ENCODE results near the gene NTSR2. TPM values are rescaled to one million over a fixed set of nuclear protein-coding genes. Genes with fewer than 3 reads are reported as not detected.

Gene NTSR2
- total RNA-seq, 2 donors from 2014 or later, result not detected

GRCh38 chr2:11678306-11678960 lies 8.4 kb upstream of the NTSR2 start:
- no peak for TF ChIP-seq CTCF (IDR thresholded peaks at IDR 0.05)
- H3K4me1 ChIP-seq, result no peaks in the 10 kb centered on the region
- intact Hi-C loops (cut with DNase I), result no loop called here
- no peaks in the 10 kb centered on the region for H3K36me3 ChIP-seq
- H3K4me3 ChIP-seq, result no peak overlapping the region
- H3K27ac ChIP-seq, result no peak overlapping the region
- no peak for DNase-seq
- H3K9ac ChIP-seq (ENCODE audit: low read depth in 2 of 2, low read length in 2 of 2), result no peak overlapping the region
- H3K9me3 ChIP-seq, result no peaks in the 10 kb centered on the region
- H3K27me3 ChIP-seq, result no peaks in the 10 kb centered on the region

- Histone ChIP-seq H3K9me3 (no peaks in the 10 kb centered on the region), H3K4me3 (no peak overlapping the region), H3K27me3 (no peaks in the 10 kb centered on the region), H3K9ac (ENCODE audit: low read depth in 2 of 2, low read length in 2 of 2) (no peak overlapping the region), H3K36me3 (no peaks in the 10 kb centered on the region), H3K4me1 (no peaks in the 10 kb centered on the region), H3K27ac (no peak overlapping the region)
- no peak for TF ChIP-seq CTCF (IDR thresholded peaks at IDR 0.05)
- no peak for DNase-seq
- intact Hi-C loops (cut with DNase I), result no loop called here
These were observed 7.4 kb upstream of the NTSR2 start for GRCh38 chr2:11677136-11678055.

DNA sequence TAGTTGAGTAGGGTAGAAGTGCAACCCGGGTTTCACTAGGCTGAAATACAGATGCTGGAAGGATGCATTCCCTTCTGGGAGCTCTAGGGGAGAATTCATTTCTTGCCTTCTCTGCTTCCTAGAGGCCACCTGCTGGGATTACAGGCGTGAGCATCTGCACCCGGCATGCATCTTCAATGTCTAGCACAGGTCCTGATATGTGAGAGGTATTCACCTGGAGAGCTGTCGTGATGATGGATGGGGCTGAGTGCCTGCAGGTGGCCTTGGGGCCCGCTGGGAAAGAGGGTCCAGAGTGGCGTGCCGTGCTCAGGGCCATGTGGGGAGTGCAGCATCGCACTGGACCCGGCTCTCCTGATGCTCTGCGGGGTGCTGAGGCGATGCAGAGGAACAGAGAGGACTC lies 6.6 kb upstream of the NTSR2 start:
- intact Hi-C loops (cut with DNase I), result no loop called here
- no peak overlapping the region for H3K4me3 ChIP-seq
- no peak for TF ChIP-seq CTCF (IDR thresholded peaks at IDR 0.05)
- H3K27me3 ChIP-seq, result no peaks in the 10 kb centered on the region
- no peaks in the 10 kb centered on the region for H3K4me1 ChIP-seq
- no peaks in the 10 kb centered on the region for H3K36me3 ChIP-seq
- no peak for DNase-seq
- H3K9ac ChIP-seq (ENCODE audit: low read depth in 2 of 2, low read length in 2 of 2), result no peak overlapping the region
- H3K27ac ChIP-seq, result no peak overlapping the region
- H3K9me3 ChIP-seq, result no peaks in the 10 kb centered on the region

DNA sequence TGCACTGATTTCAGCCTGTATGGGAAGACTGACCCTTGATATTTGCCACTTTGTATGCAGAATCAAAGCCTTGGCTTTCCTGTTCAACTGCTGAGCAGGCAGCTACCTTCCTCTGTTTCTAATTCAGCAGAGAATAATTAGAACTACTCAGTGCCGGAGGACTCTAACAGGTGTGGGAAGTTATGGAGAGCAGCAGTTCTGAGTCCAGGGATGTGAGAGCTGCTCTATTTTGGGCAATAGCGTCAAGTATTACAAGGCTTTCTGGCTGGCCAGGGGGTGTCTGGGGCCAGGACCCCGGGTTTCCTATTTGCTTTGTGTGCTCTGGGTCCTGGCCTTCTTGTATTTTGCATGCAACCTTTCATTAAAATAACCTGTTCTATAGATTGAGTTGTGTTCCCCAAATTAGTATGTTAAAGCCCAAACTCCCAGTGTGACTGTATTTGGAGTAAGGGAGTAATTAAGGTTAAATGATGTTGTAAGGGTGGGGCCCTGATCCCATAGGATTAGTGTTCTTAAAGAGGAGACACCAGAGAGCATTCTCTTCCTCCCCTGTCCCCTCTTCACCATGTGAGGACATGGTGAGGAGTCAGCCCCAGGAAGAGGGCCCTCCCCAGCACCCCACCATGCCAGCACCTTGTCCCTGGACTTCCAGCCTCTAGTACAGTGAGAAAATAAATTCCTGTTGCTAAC lies 5.6 kb upstream of the NTSR2 start:
- no peak for DNase-seq
- Histone ChIP-seq H3K9ac (ENCODE audit: low read depth in 2 of 2, low read length in 2 of 2) (no peak overlapping the region), H3K9me3 (no peaks in the 10 kb centered on the region), H3K4me1 (no peaks in the 10 kb centered on the region), H3K27me3 (no peaks in the 10 kb centered on the region), H3K36me3 (no peaks in the 10 kb centered on the region), H3K27ac (no peak overlapping the region), H3K4me3 (no peak overlapping the region)
- intact Hi-C loops (cut with DNase I), result no loop called here
- no peak for TF ChIP-seq CTCF (IDR thresholded peaks at IDR 0.05)

DNA sequence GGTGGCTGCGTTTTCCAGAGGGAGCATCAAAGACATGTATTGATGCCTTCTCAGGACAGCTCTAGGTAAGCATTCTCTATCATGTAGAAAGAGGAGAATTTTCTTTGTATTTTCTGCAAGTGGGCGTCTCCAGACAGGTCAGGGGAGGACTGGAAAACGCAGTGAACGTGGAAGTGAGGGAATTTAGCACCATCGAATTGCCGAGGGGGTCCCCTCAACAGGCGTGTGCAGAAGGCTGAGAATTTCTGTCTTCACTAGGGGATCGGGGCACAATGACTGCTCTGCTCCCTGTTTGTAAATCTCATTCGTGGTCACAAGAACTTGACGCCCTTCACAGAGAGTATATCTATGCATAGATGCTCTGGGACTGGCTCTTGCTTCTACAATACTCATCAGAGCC lies 5.0 kb upstream of the NTSR2 start:
- no peak for TF ChIP-seq CTCF (IDR thresholded peaks at IDR 0.05)
- intact Hi-C loops (cut with DNase I), result no loop called here

More for the DNA sequence above, 5.0 kb upstream of the NTSR2 start:
- no peaks in the 10 kb centered on the region for H3K36me3 ChIP-seq
- no peak overlapping the region for H3K9ac ChIP-seq (ENCODE audit: low read depth in 2 of 2, low read length in 2 of 2)
- no peaks in the 10 kb centered on the region for H3K9me3 ChIP-seq
- DNase-seq, result no peak
- H3K27me3 ChIP-seq, result no peaks in the 10 kb centered on the region
- no peaks in the 10 kb centered on the region for H3K4me1 ChIP-seq
- no peak overlapping the region for H3K27ac ChIP-seq
- no peak overlapping the region for H3K4me3 ChIP-seq
